Mammary microvascular endothelial cell (primary cell): Measurements from ENCODE around the gene C1QTNF7. TPM values are rescaled to one million over a fixed set of nuclear protein-coding genes. Genes with fewer than 3 reads are reported as not detected.

ENCODE experiments used
- total RNA-seq: library from RNA; depleted of rRNA; stranded (reverse); fragments of >200 nt; gene quantifications from 2 replicates; pipeline ENCODE4 v1.2.3, GENCODE V29; 2015

Gene C1QTNF7, protein sequence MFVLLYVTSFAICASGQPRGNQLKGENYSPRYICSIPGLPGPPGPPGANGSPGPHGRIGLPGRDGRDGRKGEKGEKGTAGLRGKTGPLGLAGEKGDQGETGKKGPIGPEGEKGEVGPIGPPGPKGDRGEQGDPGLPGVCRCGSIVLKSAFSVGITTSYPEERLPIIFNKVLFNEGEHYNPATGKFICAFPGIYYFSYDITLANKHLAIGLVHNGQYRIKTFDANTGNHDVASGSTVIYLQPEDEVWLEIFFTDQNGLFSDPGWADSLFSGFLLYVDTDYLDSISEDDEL
- not detected in 2 replicates for total RNA-seq

DNA sequence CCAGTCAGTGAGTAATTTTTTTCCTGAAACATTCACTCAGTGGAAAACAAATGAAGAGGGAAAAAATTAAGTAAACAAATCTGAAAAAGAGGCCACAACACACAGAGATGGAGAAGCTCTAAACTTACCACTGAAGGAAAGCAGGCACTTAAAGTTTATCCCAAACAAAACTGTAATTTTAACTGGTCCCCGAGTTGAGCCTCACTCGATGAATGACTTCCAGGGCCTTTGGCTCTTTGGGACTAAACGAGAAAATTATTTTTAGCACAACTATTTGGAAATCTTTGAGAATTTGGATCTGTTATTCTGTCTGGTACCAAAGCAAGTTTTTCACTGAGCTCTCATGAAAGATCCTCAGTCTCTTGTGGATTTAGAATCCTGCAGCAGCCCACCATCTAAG lies at the start of gene C1QTNF7:
Gene C1QTNF7, plus strand, starts transcription at position 333 of the 400 bp plus-strand sequence. CDS start 7,711 bp downstream, outside the sequence.

DNA sequence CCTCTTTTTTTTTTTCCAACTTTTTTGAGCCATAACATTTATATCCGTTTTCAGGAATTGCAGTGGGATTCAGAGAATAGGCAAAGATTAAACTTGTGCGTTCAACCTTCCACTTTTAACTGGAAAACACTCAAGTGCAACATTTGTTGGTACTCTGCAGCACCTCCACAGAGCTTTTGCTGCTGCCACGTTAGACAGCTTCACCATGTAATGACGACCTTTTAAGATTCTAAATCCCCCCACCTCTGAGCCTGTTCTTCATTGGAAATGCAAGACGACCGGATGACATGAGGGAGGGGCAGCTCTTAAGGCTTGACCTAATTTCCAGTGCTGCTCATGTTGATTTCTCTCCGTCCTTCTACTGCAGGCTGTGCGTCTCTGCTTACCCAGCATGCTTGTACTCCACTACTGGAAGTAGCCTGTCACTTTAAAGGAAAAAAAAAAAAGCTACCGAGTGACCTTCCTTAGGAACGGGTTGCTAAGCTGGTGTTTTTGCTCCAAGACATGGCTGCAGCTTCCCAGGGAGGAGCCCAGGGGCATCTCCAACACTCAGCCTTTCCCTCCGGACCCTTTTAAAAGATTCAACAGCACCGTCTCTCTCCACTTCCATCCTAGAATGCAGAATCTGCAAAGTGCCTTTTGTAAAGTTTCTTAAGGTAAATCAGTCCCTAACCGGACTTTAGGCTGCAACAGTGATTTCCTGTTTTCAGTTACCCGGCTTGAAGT lies 41.7 kb downstream of the C1QTNF7 start, which contains the start of gene CC2D2A:
Gene CC2D2A, plus strand, starts transcription at position 481 of the 726 bp plus-strand sequence. CDS start 6,051 bp downstream, outside the sequence.

Other genes starting within 250 kb of the C1QTNF7 start
- gene CC2D2A, start 41.8 kb downstream of the C1QTNF7 start, total RNA-seq = 4.2 and 8.5 TPM in 2 replicates
- gene FBXL5, start 227.3 kb downstream of the C1QTNF7 start, total RNA-seq = 87.8 and 99.7 TPM in 2 replicates